ENCODE measurements around the gene CDH12.
"Not testable (repeated sequence)": the region's sequence is repeated elsewhere in the genome, so short reads cannot be mapped to it uniquely, and the experiment has no call there.

The CDH12 gene

DNA sequence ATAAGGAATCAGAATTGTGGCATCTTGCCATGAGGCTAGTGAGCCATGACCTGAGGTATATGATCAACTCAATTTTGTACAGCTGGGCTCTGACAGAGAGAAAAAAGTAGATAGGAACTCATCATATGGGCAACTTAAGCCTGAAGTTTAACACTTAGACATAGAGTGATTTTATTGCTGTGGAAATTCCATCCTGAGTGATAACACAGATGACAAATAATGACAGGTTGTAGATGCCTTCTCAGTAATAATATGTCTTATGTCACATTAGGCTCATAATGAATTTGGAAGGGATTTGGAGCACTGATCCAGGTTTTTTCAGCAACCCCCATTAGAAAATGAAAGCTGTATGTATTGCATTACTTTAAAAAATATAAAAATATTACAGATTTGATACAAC, 744.6 kb downstream of the CDH12 start:
- no peak for DNase-seq

DNA sequence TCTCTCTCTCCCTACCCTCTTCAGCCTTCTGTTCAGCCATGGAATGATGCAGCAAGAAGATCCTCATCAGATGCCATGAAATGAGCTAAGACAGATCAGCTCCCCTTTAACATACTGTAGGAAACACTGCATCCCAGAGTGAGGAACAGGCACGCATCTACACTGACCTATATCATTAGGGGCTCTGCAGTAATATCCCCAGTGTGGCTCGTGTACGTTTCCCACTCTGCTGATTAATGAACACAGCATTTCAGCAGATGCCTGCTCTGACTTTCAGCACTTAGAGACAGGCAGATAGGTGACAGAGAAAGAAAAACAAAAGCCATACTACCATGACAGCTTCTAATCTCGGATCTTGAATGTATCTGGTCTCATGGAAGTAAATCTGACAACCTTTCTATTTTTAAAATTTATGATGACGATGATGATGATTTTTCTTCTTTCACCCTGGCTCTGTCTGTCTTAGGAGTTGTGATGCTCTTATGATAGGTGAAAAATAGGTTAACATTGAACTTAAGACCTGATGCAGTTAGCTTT, 750.3 kb downstream of the CDH12 start:
- DNase-seq = no peak

DNA sequence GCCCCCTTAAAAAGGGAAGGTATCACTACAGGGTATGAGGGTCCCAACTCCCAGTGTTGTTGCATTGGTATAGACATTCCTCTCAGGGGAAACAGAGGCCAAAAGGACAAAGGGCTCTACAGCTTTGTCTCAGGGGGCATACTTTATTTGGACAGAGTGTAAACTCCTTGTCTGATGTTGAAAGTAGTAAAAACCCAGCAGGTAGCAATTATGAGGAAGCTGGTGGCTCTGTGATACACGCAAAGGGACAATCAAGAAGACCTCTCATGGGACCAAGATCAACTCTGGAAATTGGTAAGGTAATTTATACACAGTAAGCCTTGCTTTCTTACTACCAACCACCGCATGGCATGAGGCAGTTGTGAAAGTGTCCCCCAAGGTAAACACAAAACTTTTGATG, 764.6 kb downstream of the CDH12 start:
- no peak for DNase-seq

DNA sequence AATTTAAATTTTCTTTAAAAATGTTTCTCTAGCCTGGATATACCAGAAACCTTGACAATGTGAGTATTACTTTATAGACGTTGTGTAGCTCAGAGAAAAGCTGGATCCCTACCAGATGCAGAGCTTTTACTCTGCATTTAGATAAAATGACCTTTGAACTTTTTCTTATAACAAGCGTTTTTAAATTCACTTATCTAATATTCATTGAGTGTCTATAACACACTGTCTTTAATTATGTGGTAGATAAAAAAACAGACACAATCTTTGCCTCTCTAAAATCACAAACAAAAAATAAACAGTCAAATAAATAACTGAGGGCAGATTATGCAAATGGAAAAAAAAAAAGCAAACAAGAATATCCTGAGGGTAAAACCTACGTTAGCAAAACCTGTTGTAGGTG, 773.6 kb downstream of the CDH12 start:
- DNase-seq = no peak

DNA sequence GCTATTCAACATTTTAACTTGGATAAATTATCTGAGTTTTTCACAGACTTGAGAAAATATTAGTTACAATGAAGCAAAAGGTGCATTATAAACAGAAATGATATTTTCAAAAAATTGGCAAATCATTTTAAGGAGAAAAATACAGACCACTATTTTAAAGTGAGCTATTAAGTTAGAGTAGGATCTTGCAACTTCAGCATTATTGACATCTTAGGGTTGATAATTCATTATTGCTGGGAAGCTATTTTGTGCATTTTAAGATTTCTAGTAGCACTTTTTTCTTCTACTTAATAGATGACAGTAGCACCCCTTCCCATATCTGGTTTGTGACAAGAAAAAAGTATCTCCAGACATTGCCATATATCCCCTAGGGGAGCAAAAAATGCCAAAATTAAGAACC, 774.1 kb downstream of the CDH12 start:
- DNase-seq = no peak

DNA sequence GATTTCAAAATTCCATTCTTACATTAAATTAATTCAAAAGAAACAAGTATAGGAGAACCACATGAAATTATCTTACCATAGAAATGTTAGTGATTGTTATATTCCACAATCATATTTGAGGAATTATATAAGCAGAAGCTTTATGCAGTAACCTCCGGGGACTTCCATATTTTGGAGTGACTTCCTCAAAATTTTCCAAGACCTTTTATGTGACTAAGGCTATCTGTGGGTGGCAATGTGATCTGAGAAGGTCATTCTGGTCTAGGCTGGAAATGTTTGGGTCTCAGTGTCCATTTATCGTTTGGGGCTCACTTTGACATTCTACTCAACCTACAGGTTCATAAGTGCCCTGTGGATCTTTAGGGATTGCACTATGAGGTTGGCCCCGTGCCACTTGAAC, 776.6 kb downstream of the CDH12 start:
- no peak for DNase-seq

DNA sequence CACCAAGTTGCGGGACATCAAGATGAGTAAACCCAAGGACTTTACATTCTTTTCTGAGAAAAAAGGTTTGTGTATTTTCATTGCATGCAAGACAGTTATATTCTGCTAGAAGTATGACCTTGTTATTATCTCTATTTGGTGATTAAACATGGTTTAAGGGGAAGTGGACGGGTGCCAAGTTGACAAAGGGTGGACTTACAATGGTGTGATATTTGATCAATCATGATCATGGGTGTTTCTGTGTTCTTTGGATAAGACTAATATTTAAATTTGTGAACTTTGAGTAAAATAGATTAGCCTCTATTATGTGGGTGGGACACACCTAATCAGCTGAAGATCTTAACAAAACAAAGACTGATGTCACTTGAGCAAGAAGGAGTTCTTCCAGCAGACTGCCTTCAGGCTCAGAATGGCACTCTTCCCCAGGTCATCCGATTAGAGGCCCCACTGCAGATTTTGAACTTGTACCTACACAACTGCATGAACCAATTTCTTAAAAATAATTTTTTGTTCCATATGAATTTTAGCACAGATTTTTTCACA, 782.9 kb downstream of the CDH12 start:
- no peak for DNase-seq

DNA sequence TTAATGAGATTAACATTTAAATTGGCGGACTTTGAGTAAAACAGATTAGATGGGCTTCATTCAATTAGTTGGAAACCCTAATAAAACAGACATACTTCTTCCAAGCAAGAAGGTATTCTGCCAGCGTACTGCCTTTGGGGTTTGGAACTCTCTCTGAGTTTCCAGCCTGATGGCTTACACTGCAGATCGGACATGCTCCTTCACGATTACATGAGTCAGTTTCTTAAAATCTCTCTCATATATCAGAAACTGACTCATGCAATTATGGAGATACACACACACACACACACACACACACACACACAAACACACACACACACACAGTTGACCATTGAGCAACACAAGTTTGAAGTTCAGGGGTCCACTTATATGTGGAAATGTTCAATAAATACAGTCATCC, 789.4 kb downstream of the CDH12 start:
- no peak for DNase-seq

DNA sequence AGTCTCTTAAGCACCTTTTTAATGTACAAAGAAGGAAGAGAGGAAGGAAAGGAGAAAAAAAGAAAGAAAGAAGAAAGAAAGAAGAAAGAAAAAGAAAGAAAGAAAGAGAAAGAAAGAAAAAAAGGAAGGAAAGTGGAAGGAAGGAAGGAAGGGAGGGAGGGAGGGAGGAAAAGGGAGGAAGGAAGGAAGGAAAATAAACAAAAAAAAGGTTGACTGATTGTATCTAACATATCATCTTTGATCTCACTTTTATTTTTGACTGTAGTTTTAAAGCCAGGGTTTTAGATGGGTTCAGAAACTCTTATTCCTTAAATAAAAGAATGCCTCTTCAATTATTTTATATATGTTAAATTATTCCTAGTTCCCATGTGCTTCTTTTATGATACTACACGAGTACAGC, 794.5 kb downstream of the CDH12 start:
- no peak for DNase-seq

DNA sequence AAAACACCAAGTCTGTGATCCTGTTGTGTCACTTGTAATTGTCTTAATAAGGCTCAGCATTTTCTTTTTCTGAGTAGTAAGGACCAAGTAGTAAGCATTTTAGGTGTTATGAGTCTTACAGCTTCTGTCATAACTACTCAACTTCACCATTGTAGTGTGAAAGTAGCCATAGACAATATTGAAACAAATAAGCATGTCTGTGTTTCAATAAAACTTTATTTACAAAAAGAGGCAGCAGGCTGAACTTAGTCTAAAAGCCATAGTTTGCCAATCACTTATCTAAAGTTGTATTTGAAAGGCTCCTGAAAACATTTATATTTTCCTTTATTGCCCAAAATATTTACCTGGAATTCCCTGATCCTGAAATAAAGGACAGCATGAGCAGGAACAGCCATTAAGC, 796.1 kb downstream of the CDH12 start:
- DNase-seq = no peak

DNA sequence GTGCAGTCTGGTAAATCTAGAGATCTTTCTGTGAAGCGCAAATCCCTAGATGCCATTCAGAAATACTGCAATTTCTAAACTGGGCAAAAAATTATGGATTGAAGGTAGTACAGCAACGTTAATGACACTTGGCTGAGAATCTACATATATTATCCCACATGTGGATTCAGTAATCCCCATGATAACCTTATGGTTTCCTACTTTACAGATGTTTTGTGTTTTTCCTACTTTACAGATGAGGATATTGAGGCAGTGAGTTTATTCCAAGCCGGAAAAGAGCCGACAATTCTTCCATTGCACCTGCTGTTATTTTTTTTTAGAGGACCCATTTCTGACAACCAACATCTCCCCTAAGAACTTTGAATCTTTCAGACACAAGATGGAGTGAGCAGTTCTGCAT, 796.5 kb downstream of the CDH12 start:
- DNase-seq = no peak

DNA sequence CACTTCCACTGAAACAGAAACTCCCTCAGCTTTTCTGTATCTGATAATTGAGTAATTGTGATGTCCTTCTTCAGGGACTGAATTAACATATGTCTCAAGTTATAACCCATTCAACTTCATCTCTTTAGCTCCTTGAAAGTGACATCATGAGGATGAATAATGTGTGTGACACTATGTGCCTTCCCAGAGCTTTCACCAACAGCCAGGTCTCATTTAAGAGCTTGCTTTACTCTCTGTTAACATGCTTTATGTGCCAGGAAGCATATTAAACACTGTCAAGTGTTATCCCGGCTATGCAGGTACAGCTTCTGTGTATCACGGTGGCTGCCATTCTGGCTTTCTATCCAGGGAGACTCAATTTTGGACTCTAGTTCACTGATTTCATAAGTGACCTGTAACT, 799.9 kb downstream of the CDH12 start:
- DNase-seq = no peak

DNA sequence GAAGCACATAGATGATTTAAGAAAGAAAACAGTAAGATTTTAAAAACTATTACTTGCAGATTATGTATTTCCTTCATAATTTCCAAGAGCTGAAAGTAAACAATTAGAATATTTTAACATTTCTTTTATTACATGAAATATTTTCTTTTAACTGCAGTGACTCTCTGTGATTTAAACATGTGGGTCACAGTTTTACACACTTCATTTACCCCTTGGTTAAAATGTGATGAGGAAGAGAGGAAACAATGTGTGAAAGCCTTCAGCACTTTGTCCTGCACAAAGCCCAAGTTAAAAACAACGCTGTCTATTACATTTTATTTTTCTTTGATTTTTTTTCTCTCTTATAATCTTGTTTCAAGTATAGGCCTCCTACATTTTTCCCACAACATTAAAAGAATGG, 801.3 kb downstream of the CDH12 start:
- no peak for DNase-seq

DNA sequence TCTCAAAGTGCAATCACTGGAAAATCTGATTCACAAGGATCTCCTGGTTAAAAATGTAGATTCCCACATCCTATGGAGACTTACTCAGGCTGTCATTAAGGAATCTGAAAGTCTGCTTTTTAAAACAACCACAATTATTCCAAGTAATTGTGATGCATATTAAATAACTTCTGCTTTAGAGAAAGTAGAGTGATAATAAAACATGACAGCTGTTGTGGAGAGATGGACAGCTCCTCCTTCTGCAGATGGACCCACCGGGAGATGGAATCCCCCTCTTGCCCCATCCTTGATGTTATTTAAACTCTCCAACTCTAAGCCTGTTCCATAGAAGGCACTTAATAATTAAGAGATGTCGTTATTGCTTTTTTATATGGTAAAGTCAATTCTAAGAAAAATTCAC, 802.2 kb downstream of the CDH12 start:
- DNase-seq = no peak

DNA sequence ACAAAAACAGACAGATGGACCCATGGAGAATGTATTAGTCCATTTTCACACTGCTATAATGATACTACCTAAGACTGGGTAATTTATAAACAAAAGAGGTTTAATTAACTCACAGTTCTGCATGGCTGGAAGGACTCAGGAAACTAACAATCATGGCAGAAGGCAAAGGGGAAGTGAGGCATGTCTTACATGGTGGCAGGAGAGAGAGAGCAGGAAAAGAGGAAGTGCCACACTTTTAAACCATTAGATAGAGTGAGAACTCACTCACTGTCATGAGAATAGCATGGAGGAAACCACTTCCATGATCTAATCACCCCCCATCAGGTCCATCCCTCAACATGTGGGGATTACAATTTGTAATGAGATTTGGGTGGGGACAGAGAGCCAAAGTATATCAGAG, 808.9 kb downstream of the CDH12 start:
- DNase-seq = no peak

DNA sequence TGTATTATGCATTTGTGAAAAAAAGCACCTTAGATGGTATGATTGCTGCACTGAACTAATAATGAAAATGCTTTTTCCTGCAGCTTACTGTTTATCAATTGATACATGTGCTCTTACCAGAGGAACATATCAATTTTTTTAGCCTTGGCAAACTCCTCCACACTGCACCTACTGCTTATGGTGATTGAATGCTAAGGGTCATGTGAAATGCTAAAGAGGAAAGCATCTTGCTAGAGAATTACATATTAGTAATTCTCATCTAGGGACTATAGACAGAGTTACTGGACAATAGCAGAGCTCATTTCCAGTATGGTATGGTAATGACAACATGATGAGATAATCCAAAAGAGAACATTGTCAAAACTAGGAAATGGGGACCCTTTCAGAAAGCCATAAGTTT, 817.1 kb downstream of the CDH12 start:
- DNase-seq = no peak

DNA sequence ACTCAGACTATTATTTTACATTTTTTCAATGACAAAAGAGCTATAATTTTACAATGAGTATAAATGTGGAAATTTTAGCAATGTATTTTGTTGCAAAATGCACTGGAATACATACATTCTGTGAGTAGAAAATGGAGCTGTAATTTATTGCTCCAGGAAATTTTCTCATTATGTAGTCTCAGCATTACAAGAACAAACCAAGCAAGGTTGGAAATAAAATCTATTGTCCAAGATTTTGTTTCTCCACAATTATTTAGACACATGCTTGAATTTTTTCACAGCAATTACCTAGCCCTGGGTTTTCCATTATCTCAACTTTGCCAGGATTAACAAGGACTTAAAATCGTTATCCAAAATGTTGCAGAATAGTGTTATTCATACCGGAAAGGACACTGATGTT, 820.1 kb downstream of the CDH12 start:
- DNase-seq = no peak

DNA sequence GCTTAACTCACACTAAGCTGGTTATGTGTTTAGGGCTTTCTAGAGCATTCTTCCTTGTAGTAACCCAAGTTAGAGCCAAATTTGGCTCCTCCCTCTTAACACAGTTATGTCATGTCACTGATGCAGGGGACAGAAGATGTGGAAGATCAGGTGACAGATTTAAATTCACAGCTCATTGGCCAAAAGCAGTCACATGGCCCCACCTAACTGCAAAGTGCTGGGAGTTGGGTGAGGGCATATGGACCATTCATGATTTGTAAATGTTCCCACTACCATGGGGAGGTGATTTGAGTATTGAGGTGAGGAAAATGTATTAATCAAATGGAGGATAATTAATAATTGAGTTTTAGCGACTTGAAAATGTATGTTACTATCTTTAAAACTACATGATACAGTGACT, 829.4 kb downstream of the CDH12 start:
- no peak for DNase-seq

DNA sequence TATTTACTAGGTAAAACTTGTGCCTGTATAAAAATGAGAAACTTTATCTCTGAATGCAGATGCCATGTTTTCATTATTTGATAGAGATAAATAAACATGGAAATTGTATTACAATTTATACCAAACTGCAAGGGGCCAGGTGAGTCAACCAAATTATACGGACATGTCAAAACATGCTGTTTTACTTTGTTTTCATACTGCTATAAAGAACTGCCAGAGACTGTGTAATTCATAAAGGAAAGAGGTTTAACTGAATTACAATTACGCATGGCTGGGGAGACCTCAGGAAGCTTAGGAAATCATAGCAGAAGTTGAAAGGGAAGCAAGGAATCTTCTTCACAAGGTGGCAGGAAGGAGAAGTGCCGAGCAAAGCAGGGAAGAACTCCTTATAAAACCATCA, 840.3 kb downstream of the CDH12 start:
- DNase-seq = not testable (repeated sequence)

DNA sequence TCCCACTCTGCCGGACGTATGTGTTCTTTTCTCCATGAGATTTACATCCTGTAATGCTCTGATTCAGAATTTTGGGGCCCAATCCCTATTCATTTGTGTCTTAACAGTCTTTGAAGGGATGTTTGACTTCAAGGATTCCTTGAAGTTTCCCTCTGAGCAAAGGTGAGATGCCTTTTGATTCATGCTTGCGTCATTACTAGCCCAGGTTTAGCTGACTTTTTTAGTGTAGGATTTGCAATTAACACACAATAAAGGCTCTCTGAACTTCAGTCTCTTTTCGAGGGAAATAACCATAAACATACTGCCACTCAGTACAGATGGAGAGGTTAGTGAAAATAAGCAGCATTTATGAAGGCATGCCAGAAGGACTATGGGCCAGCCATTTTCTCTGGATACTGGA, 842.3 kb downstream of the CDH12 start:
- DNase-seq = not testable (repeated sequence)

DNA sequence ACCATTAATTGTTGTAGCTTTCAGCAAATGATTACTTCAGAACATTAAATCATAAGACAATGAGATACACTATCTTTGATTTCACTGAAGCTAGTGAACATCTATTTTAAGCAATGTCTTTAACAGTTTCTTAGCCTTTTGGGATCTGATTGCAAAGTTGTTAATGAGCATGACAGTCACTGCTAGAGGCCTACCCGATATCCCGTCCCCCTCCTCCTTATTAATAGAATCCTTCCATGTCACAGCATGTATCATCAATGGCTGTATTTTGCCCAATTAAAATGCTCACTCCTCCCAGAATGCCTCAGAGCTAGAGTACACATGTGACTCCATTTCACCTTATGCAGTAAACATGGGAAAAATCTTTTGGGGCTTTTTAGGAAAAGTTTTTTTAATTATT, 852.0 kb downstream of the CDH12 start:
- not testable (repeated sequence) for DNase-seq

DNA sequence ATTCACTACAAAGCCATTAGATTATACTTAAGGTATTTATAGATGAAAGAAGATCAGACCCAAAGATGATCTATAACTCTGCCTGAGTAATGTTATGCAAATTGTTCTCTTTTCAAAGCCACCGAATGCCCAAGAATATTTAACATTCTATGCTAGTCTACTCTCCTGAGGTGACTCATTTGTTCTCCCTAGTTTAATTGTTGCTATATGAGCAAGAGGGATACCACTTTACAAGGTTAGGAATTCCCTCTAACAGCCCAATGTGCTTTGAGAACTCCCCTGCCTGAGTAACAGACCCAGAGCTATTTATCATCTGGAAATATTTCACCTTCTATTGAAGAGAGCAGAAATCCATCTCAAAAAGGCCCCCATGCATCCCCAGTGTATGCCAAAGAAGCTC, 867.3 kb downstream of the CDH12 start:
- DNase-seq = not testable (repeated sequence)

DNA sequence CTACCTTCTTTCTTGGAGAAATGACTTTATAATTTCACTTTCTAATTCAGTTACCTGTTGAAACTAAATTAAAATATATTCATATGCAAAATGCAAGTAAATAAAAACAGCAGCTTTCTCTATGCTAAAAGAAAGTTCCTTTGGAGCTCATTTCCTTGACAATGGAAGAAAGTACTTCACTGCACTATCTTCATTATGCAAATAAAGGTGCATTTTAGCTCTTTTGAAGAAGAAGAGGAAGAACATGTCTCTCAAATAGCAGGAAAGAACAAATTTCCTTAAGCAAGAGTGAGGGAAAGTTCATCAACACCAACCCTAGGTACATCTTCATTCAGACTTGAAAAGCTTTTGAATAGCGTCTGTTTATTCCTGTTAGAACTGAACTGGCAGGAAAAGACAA, 901.6 kb downstream of the CDH12 start:
- DNase-seq = not testable (repeated sequence)

DNA sequence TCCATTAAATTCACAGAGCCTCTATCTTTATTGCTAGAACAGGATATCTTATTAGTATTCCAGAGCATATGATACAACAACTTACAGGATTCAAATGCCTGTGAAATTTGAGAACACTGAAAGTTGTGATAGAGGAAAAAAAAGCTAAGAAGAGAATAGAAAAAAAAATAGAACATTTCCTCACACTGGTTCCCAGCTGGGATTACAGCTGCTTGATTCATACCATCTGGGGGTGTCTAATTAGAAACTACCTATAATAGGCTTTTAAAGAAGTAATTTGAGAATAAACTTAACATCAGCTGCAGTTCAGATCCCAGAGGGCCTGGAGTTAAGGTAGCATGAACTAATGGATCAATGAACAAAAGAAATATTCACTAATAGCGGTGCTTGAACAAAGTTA, 922.0 kb downstream of the CDH12 start:
- no peak for DNase-seq

DNA sequence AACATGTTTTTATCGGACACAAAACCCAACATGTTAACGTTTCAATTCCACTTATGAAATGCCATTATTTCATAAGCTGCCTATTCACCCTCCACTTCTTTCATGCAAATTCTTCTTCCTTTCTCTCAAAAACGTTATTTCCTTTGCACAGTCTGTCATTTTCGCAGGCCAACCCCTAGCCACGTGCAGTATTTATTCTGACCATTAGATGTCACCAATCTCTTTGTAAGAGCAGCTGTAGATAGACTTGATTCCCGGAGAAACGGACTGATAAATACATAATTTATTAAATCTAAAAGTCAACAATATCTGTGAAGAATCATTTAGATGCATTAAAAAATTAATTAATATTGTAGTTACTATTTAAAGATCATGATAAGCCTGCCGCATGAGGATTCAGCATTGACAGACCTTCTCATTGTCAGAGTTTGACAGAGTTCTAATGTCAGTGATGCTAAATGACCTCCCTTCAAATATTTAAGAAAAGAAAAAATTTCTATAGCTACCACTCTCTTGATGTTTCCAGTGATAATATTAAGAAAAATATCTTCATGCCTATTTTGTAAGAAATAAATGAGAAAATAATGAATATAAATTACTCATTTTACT, 933.6 kb downstream of the CDH12 start:
- DNase-seq = no peak
